GM19455 (cell line): Measurements from ENCODE around the gene MIX23.
A peak's percentile ranks its signal among the peaks of the same experiment; 100 is the strongest.

Experiments used
- ATAC-seq: cut with Tn5 transposase; IDR thresholded peaks from one replicate; pipeline ENCODE4 v1.9.1; 2021; ENCODE audit not compliant: unreplicated experiment

Gene MIX23

DNA sequence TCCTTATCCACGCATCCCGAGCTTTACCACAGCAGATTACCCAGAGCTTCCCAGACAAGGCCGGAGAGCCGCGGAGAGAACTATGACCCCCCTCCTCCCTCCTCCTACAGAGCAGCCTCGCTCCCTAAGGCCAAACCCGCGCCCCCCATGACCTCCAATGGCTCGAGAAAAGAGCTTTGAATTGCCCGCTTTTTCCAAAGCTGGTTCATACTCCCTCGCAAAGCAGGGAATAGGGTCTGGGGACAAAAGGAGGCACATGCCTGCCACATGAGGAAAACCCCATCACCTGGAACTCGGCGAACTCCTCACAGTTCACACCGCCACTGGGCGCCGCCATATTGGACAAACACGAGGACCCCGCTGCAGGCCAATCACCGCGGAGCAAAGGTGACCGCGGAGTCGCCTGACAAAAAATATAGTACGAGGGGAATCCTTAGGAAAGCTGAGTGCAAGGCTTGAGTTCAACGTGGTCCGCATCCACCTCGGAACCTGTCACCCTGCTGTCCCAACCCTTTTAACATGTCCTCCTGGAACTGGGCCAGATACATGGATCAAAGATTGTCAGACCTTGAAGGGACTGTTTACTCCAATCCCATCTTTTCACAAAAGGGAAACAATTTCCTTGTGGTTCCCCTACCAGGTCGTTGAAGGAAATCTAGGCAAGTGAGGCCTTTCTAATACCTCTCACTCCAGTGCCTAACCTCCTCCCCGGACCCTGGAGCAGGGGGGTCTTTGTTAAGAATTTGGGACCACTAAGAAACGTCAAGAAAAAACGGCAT lies at the start of gene MIX23:
MIX23 (minus strand) TSS at position 344 of the 779 bp plus-strand sequence; CDS start at position 337, 7 bp downstream.
- ATAC-seq: peak; percentile 44

DNA sequence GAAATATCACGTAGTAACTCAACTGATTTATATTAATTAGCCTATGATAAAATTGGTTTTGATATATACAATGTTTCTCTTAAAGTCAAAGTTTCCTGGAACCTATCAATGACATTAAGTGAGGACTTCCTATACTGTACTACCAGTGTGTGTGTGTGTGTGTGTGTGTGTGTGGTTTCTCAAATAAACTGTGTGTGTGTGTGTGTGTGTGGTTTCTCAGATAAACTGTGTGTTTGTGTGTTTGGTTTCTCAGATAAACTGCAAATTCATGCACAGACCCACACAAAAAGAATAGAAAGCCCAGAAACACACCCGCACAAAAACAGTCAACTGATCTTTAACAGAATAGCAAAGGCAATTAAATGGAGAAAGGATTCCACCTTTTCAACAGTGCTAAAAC lies 47.3 kb upstream of the MIX23 start:
- ATAC-seq: no peak

DNA sequence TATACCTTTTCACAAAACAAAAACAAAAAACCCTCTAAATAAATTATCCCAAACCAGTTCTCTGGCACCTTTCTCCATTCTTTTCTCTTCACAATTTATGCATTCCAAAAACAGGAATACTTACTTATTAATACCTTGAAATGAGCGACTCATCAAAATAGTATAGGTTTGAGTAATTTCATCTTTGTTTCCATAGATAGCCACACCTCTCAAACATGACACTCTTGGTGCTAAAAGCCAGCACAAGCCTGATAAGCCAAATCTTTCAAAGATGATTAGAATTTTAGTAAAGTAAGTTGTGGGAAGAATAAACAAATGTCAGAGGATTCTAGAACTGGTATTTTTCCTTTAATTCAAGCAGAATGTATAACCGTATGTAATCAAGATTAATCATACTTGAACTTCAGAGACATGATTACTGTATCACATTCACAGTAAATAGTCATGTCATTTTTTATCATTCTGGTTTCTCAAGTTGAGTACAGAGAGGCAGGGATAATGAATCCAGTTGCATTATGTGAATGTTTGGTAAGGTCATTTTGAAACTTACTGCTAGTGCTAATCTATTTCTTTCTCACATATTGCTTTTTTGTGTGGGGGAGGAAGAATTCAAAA lies 44.9 kb upstream of the MIX23 start:
- ATAC-seq: no peak

DNA sequence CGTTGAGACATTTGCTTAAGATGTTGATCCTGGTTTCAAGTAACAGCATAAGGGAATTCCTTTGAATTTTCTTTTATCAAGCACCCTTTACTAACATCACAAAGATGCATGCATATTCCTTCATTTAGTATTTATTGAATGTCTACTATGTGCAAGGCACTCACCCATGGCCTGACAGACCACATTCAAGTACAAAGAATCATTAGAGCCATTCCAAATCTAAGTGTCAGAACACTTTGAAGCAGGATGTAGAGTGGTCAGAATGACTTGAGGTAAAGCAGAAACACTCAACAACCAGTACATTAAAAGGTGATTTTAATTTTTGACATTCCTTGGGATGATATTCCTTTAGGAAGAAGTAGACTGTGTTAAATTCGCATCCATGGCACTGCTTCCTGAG lies 38.8 kb upstream of the MIX23 start:
- no peak for ATAC-seq

DNA sequence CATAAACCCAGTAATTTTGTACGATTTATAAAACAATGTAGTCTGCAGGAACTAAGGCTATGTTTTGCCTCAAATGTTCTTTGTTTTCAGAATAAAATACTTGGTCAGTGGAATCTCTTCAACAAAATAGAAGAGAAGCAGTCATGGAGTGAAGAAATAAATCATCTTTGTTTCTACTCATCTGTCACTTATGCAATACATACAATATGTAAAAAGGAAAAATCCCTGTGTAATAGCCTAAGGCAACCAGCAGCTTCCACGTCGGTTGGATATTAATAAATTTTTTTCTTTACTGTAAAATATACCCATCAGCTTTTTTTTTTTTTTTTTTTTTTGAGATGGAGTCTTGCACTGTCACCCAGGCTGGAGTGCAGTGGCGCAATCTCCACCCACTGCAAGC lies 38.1 kb upstream of the MIX23 start:
- no peak for ATAC-seq

DNA sequence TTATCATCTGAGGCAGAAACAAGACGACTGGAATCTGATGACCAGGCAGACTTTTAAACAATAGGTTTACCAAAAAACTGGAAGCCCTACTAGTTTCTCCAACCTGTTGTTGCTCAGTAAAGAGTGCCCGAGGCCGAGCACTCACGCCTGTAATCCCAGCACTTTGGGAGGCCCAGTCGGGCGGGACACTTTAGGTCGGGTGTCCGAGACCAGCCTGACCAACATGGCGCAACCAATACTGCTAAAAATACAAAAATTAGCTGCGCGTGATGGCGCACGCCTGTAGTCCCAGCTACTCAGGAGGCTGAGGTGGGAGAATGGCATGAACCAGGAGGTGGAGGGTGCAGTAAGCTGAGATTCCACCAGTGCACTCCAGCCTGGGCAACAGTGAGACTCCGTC lies 33.9 kb upstream of the MIX23 start:
- no peak for ATAC-seq

DNA sequence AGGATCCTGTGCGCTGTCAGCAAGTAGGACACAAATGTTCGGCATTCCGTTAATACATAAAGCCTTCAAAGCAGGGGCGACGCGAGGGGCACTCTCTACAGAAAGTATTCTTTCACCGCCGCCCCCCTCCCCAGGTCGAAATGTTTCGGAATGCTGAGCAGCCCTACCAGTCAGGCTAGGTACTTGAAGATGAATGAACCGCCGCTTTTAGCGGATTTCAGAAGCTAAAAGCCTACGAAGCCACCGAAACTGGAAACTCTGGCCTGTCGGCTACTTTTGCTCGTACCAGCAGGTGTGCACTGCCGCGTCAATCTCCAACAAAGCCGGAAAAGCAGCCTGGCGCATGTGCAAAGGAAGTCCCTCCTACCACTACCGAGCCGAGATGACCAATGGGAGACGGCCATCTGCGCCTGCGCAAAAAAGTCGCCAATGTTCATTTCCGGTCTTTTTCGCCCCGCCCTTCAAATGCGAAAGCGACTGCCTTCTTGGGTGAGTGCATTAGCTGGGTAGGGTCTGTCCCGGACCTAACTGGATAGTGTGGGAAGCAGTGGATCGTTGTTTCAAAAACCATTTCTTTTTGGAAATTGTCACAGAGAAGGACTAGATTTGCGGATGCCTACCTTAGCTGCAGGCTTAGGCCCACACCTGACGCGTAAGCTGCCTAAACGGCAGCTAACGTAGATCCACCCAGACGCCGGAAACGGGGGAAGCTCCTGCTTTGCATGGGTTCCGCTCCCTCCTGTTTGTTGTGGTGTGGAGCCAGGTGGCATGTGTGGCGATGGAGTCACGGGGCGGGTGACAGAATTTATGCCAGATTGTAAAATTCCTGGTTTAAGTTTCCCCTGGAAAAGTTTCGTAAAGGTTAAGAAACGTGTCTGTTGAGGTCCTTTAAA lies 33.0 kb upstream of the MIX23 start, which contains the start of gene WDR5B:
WDR5B (minus strand) TSS at position 301 of the 893 bp plus-strand sequence. CDS start 534 bp downstream, outside the sequence.
- ATAC-seq: peak; percentile 80

DNA sequence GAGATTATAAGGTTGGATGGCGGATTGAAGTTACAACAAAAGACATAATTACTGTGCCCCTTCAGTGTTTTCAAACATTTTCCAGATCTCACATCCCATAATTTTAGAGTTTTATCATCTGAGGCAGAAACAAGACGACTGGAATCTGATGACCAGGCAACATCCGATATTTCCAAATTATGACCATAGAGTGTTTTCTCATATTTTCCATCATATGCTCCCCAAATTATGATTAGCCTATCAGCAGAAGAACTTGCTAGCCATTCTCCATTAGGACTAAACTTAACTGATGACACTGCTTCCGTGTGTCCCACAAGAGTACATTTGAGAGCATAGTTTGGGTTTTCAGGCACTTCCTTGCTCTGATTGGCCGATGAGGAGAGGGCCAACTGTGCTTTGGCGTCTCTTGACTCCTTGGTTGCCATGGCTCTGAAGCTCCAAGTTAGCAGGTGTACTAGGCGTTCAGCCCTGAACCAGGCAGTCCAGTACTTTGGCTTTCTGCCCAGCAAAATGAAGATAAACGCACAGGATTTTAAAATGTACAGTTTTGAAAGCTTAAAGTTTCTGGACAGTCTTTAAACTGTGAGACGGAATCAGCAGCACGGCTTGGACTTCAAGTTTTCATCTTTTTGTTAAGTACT lies 32.2 kb upstream of the MIX23 start:
- ATAC-seq: peak; percentile 54

DNA sequence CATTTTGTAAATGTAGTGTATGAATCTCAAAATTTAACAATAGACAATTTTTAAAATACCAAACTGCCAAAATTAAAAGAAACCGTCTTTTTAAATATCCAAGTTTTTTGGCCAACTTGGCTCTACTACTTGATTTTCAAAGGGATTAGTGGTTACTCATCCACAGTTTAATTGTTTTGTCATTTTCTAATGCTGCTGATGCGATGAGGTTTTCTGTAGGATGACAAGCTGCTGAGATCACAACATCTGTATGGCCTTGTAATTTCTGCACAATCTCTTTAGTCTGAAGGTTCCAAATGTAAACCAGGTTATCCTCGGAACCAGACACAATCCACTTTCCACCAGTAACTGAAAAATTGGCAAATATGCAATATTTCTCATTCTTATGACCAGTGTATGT lies 31.4 kb upstream of the MIX23 start:
- ATAC-seq: no peak

DNA sequence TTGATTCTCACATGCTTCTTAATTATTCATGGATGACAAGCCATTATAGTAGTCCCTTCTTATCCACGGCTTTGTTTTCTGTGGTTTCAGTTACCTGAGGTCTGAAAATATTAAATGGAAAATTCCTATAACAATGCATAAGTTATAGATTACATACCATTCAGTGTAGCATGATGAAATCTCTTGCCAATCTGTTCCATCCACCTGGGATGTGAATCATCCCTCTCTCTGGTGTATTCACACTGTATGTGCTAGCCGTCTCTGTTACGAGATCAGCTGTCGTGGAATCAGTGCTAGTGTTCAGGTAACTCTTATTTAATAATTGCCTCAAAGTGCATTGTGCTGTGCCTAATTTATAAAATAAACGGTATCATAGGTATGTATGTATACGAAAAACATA lies 27.6 kb upstream of the MIX23 start:
- ATAC-seq: no peak

DNA sequence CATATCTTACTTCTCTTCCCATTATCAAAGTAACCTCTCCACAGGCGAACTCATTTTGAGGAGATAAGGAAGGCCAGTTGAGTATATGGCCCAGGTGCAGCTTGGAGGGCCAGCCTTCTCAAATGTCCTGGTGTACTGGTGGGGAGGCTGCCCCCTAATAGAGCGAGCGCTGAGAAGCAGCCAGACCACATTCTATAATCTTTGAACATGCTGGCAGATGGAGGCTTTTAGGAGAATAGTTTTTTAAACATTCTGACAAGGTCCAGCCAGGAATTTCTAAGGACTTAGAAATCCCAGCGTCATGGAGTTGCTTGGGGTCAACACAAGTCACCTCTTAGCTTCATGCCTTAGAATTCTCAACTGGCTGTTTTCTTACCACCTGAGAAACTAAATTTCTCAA lies 27.1 kb upstream of the MIX23 start:
- no peak for ATAC-seq

DNA sequence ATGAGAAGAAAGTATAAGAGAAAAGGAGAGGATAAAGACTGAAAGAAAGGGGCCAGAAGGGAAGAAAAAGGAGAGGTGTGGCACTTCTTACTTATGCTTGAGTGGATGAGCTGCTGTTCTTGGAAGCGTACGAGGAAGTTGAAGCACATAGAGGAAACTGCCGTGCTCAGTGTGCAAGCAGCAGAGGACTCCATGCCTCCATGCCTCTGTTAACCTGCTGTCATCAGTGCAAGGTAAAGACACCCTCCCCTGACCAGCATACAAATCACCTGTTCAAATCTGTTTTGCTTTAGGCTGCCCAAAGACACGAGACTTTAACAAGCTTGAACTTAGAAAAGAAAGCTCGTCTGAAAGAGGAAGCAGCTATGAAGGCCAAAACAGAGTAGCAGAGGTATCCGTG lies 26.4 kb upstream of the MIX23 start:
- no peak for ATAC-seq

DNA sequence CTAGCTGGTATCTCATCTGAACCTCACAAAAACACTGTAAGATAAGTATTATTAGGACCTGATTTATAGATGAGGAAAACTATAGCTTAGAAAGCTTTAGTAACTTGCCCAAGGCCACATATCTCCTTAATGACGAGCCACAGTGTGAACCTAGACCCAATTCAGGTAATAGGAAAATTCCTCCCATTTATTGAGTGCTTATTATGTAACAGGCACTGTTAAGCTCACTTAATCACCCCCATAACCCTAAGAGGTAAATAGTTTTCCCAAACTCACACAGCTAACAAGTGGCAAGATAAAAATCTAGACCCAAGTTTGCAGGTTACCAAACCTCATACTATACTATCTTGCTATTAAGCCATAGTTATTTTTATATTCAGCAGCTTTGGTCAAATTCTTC lies 24.9 kb upstream of the MIX23 start:
- no peak for ATAC-seq

DNA sequence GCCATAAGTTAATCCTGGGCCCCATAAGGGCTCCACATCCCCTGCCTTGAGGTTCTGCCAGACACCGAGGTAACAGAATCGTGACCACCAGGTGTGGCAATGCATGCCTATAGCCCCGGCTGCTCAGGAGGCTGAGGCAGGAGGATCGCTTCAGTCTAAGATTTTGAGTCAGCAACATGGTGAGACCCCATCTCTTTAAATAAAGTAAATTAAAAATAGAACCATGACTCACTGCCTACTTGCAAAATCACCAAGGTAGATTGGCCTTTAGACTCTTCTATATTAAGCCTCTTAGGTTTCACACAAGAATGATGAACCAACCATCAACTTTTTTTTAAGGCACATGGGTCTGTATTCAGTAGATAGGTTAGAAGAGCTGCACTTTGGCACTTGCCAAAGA lies 23.2 kb upstream of the MIX23 start:
- ATAC-seq: no peak

DNA sequence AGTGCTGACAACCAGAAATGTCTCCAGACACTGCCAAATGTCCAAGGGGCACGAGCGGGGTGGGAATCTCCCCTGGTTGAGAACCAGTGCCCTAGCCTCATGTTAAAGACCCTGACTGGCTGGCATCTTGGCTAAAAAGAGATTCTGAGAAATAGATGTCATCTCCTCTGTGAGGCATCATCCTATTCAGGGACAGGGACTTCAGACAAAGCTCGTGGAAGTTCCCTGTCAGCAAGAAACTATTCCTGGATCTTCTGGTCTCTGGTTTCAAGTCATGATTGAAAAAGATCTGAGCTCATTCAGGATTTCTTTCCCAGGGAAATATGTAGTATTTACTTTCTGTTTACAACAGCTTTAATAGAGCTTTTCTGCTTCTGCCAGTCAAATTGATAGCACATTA lies 22.0 kb upstream of the MIX23 start:
- no peak for ATAC-seq

DNA sequence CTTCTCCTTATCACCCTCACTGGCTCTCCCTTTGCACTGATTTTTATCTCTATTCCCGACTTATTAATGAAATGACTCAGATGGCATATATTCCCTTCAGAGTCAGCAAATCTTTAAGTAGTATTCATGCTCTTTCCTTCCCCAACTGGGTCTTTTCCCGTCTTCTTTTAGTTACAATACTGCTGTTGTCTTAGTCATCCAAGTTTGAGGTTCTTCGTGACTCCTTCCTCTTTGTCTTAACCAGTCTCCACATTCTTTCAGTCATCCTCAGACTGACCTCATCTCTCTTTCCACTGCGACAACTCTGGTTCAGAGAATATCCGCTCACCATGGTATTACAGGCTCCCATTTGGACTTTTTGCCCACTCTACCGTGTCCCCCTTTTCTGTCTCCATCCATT lies 20.5 kb upstream of the MIX23 start:
- ATAC-seq: no peak

DNA sequence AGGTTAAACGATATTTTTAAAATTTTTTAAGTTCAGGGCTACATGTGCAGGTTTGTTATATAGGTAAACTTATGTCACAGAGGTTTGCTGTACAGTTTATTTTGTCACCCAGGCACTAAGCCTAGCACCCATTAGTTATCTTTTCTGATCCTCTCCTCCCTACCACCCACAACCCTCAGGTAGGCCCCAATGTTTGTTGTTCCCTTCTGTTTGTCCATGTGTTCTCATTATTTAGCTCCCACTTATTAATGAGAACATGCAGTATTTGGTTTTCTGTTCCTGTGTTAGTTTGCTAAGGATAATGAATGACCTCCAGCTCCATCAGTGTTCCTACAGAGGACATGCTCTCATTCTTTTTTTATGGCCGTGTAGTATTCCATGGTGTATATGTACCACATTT lies 15.9 kb upstream of the MIX23 start:
- ATAC-seq: no peak

DNA sequence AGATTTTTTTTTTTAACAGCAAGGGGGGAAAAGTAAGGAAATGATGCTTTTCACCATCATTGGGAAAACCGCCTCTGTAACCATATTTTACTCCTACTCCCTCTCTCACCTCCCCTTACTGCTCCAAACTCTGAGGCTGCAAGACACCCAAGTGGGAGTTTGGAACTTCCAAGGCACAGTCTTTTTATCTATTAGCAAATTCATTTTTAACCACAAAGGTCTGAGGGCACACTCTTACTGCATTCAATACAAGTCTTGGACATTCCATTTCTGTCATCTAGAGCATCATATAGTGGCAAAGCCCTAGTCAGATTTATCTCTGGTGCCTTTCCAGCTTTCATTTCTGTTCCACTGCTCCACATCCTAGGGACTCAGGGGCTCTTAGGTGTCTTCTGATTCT lies 14.2 kb upstream of the MIX23 start:
- no peak for ATAC-seq

DNA sequence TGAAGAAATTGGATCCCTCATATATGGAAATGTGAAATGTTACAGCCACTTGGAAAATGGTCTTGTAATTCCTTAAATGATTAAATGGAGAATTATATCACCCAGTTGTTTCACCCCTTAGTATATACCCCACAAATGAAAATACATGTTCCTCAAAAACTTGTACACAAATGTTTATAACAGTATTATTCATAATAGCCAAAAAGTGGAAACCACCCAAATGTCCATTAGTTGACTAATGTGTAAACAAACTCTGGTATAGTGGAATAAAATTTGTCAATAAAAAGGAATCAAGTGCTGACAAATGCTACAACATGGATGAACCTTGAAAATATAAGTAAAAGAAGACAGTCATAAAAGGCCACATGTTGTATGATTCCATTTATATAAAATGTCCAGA lies 13.5 kb upstream of the MIX23 start:
- ATAC-seq: no peak

DNA sequence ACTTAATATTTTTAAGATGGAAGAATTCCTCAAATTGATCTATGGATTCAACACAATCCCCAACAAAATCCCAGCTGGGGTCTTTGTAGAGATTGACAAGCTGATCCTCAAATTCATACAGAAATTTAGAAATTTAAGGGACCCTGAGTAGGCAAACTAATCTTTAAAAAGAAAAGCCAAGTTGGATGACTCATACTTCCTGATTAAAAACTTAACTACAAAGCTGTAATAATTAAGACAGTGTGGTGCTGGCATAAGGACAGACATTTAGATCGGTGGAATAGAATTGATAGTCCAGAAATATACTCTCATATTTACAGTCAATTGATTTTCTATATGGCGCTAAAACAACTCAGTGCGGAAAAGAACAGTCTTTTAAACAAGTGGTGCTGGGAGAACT lies 12.6 kb upstream of the MIX23 start:
- no peak for ATAC-seq

DNA sequence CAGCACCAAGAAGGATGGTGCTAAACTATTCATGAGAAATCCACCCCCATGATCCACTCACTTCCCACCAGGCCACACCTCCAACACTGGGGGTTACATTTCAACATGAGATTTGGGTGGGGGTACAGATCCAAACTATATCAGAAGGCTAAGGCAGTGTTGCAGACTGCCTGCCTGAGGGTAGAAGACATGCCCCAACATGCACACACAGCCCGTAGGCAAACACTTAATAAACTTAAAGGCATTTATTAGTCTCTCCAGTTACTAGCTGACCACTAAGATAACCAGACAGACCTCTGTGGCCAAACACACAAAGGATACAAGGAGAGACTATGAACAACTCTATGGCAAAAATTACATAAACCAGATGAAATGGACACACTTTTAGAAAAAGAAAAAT lies 11.1 kb upstream of the MIX23 start:
- ATAC-seq: no peak
